ENCODE data around the gene ZMAT3. TPM values are rescaled to one million over a fixed set of nuclear protein-coding genes. Genes with fewer than 3 reads are reported as not detected.

The ZMAT3 gene
- total and polyA plus RNA-seq, 2 of the 8 experiments (the other 6 are each of a cell fraction or from before 2014, with no cell fraction given), result 5.0 to 9.2 TPM

GRCh38 chr3:179098388-179099077 is 26.9 kb upstream of the ZMAT3 start (continued):
- TF ChIP-seq CHD7 (IDR thresholded peaks at IDR 0.05; ENCODE audit: insufficient replicate concordance, low read length), result no peak
- no peak for TF ChIP-seq EZH2 (IDR thresholded peaks at IDR 0.05; ENCODE audit: low read depth, low read length, severe bottlenecking)
- TF ChIP-seq EP300 (IDR thresholded peaks at IDR 0.05; ENCODE audit: borderline replicate concordance in 1 of 2, low read depth in 2 of 2, low read length in 2 of 2), result no peak
- no peak for TF ChIP-seq CBX8 (IDR thresholded peaks at IDR 0.05; ENCODE audit: borderline replicate concordance, low read depth, low read length)
- TF ChIP-seq CTCF (IDR thresholded peaks at IDR 0.05; ENCODE audit: control extremely low read depth in 1 of 3, insufficient read depth in 1 of 3, low read depth in 1 of 3, low read length in 3 of 3), result no peak
- no peak for TF ChIP-seq SRF (IDR thresholded peaks at IDR 0.05; ENCODE audit: low read depth, low read length)
- no peak for TF ChIP-seq GABPA (IDR thresholded peaks at IDR 0.05; ENCODE audit: borderline replicate concordance, insufficient read depth, low read length)
